Fibroblast of peridontal ligament (primary cell): Measurements from ENCODE around the gene USHBP1.
"Not testable (repeated sequence)": the region's sequence is repeated elsewhere in the genome, so short reads cannot be mapped to it uniquely, and the experiment has no call there.

Experiments used
- DNase-seq: peaks from one replicate; pipeline ENCODE4 v3.0.0-alpha.2; 2010; ENCODE audit errors: extremely low read depth

Gene USHBP1

DNA sequence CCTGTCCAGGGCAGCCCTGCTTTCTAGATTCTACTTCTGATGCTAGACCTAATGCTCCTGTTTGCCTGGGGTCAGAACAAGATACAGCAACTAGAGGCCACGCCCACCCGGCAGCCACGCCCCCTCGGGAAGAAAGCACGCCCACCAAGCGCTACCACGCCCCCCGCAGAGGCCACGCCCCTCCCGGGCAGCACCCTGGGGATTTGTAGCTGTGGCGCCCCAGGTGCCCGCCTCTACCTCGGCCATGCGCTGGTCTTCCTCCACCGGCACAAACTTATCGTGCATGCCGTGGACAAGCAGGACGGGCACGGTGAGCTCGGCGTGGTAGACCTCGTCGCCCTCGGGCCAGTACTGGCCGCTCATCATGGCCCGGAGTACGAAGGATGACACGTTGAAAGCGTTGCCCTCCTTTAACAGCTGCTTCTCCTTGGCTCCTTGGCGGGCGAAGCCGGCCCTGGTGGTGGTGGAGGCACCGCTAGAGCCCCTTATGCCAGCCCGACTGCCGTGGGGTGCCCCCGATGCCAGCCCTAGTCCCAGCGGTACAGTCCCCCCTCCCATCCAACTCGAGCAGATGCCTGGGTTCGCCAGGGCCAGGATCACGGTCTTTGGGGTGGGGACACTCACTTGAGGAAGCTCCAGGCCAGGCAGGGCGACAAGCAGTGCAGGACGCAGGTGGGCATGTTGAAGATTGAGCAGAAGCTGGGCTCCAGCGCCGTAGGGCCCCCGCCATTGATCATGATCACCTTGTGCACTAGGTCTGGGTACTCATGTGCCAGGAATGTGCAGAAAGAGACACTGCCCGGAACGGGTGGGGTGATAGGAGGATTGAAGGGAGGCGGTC is 29.7 kb upstream of the USHBP1 start:
- no peak for DNase-seq

- DNase-seq, result no peak
These were observed 29.1 kb upstream of the USHBP1 start for GRCh38 chr19:17293605-17294004.

- DNase-seq, result peak; percentile 81
These were observed 27.9 kb upstream of the USHBP1 start for GRCh38 chr19:17292301-17293074.

DNA sequence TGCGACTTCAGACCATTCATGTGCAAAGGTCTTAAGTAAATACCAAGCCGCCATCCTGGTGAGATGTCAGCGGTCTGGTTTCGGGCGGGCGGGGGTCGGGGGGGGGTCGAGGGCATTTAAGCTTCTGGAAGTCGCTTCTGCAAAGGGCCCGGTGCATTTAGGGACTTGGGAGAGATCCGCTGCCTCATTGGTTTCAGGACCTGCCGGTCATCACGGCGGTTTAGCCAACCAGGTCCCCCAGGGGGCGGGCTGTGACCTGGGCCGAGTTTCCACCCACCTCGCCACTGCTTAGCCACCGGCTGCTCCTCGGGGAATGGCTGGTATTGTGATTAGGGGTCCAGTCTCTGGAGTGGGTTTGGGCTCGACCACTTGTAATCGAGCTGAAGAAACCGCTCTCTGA is 24.9 kb upstream of the USHBP1 start:
- DNase-seq, result peak; percentile 86

GRCh38 chr19:17286752-17287151 is 22.2 kb upstream of the USHBP1 start:
- no peak for DNase-seq

- DNase-seq, result no peak
These were observed 21.7 kb upstream of the USHBP1 start for GRCh38 chr19:17286263-17286662.

- no peak for DNase-seq
These were observed 21.0 kb upstream of the USHBP1 start for GRCh38 chr19:17285415-17286135.

GRCh38 chr19:17283504-17283996 is 19.0 kb upstream of the USHBP1 start:
- DNase-seq, result no peak

GRCh38 chr19:17282488-17283125 is 18.1 kb upstream of the USHBP1 start:
- DNase-seq, result peak; percentile 59

DNA sequence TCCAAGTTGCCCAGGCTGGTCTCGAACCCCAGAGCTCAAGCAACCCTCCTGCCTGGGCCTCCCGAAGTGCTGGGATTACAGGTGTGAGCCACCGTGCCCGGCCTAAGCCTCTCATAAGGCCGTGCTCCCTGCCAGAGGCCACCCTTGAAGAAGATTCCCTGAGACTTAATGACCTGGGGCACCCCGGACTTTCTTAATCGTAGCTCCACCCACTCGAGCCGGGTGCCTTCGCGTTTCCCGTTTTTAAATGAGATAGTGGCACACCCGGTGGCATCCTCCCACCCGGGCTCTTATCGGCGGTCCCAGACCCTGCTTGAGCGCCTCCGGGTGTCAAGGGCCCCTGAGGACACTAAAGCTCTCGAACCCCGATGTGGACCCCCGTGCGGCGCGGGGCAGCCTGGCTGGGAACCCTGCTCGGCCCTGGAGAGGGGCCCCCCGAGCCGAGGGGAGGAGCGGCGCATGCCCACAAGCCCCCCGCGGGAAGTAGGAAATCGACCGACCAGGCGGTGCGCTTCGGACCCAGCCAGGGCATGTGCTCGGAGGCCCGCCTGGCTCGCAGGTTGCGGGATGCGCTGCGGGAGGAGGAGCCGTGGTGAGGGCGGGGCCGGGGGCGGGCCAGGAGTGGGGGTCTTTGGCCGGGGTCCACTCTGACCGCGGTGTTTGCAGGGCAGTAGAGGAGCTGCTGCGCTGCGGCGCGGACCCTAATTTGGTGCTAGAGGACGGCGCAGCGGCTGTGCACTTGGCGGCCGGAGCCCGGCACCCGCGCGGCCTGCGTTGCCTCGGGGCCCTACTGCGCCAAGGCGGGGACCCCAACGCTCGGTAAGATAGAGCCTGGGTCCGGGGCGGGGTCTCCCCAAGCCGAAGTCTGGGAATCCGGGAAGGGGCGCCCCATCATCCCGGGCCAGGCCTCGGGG is 17.1 kb upstream of the USHBP1 start, which contains the start of gene ANKLE1:
TSS of gene ANKLE1 (plus strand) at position 511 of the 914 bp plus-strand sequence. CDS start at position 531, 20 bp downstream.
- DNase-seq, result no peak

DNA sequence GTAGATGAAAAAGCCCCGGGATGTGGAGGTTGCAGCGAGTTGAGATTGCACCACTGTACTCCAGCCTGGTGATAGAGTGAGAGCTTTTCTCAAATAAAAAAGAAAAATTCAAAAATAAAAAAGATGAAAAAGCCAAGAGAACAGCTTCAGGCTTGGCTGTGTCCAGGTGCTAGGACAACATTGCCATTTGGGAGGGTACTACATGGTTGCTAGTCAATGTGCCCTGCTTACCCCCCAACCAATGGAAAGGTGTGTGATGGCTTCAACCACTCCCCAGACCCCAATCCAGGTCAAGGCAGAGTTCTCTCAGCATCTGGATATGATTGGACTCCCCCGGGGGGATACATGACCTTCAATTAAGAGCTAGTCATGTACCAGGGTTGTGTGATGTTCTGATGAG is 14.9 kb upstream of the USHBP1 start:
- DNase-seq, result no peak

DNA sequence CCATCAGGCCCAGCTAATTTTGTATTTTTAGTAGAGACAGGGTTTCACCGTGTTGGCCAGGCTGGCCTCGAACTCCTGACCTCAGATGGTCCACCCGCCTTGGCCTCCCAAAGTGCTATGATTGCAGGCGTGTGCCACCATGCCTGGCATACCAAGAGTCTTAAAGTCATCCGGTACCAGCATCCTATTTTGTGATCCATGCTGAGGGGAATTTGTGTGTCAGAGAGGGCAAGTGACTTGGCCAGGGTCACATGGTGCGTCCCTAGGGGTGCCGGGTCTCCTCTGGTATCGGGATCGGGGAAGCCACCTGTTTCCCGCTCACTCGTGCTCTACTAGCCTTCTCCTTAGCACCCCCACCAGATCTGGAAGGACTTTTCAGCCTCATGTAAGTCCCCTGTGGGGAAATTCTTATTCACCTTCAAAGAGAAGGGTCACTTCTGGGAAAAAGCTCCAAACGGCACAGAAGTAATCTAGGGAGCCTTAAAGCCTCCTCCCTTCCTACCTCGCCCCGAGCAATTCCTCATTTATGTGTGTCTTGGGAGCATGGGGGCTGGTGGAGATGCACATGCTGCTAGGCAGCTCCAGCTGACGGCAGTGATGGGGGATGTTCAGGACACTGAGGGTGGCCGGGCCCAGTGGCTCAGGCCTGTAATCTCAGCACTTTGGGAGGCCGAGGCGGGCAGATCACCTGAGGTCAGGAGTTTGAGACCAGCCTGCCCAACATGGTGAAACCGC is 11.1 kb upstream of the USHBP1 start:
- no peak for DNase-seq

DNA sequence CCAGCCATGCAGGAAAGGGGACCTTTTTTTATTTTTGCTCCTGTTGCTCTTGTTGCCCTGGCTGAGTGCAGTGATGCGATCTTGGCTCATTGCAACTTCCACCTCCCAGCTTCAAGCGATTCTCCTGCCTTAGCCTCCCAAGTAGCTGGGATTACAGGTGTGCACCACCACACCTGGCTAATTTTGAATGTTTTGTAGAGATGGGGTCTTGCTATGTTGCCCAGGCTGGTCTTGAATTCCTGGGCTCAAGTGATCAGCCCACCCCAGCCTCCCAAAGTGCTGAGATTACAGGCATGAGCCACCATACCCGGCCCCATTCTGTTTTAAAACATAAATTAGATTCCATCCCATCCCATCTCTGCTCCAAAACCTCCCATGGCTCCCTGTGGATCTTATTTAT is 10.3 kb upstream of the USHBP1 start:
- not testable (repeated sequence) for DNase-seq

DNA sequence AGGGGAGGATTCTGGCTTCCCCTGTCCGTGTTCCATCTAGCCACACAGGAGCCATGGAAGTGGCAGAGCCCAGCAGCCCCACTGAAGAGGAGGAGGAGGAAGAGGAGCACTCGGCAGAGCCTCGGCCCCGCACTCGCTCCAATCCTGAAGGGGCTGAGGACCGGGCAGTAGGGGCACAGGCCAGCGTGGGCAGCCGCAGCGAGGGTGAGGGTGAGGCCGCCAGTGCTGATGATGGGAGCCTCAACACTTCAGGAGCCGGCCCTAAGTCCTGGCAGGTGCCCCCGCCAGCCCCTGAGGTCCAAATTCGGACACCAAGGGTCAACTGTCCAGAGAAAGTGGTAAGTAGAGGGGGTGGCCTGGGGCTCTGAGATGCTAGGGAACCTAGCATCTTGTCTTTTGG is 4.2 kb upstream of the USHBP1 start:
- no peak for DNase-seq

DNA sequence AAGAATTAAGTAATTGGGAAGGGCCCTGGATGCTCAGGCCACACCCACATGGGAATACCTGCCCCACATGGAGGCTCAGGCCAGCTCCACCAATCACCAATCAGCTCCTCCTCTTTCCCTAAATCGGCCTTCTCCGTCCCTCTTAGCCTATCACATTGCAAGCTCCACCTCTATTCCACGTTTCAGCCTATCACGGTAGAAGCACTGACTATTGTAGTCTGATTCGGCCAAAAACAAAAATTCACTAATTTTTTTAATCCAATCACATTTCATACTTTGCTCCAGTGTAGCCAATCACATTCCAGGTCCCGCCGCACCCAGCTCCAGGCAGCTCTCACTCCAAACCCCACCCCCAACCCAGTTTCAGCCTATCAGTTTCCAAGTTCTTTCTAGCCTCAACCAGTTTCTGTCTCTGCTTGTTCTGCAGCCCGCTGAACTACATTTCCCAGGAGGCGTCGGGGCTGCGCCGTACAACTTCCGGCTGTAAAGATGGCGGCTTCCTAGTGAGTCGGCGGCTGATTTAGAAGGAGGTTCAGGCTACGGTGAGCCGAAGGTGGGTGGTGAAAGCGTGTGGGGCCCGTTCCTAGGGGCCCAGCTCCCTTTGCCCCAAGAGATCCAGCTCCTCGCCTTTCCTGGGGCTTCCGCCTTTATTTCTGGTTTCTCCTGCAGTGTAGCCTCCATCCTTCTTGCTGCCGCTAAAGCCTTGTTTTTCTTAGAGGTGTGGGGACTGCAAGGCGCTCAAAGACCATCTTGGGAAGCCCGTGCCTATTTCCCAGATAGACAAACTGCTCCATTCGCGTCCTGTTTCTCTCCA is 2.6 kb upstream of the USHBP1 start, which contains the start of gene BABAM1:
TSS of gene BABAM1 (plus strand) at position 469 of the 814 bp plus-strand sequence. CDS start 1,364 bp downstream, outside the sequence.
- peak; percentile 100 for DNase-seq

GRCh38 chr19:17266589-17266974 is 2.0 kb upstream of the USHBP1 start:
- DNase-seq, result no peak

DNA sequence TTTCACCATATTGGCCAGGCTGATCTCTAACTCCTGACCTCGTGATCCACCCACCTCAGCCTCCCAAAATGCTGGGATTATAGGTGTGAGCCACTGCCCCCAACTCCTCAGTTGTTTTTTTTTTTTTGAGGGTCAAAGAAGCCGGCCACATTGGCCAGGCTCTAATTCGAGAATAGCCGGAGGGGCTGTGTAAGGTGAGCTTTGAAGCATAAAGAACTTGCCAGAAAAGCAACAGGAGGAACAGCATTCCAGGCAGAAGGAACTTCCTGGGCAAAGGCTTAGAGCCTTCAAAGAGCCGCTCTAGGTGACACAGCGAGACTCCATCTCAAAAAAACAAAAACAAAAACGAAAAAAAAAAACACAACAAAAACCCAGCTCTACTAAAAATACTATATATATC is 1.5 kb upstream of the USHBP1 start:
- no peak for DNase-seq

DNA sequence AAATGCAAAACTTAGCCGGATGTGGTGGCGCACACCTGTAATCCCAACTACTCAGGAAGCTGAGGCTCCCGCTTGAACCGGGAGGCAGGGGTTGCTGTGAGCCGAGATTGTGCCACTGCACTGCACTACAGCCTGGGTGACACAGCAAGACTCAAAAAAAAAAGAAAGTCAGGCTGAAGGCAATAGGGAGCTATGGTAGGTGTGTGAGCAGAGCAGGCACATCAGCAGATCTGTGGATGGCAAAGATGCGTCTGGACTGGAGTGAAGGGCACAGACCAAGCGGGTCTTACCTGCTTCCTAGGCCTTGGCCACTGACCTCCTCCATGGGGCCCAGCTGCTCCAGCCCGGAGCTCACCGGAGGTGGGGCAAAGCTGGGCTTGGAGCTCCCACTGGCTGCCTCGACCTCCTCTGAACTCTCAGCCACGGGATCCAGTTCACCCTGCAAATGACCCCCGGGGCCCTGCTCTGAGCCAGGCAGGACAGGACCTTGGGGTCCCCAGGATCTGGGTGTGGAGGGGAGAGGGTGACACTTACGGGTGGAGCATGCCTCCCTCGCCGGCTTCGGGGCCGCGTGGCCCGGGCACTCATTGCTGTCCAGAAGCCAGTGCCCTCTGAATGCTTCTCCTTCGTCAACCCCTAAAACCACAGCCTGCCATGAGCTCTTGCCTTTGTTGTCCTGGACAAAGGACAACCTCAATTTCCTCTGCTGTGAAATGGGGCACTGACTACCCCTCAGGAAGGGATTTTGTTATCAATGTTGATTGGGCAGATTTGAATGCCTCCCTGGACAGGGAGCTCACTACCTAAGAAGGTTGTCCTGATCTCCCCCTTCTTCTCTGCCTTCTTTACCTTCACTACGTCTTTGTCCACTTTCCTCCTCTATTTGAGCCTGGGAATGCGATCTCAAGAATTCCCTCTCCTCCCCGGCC is 569 bp downstream of the USHBP1 start:
- no peak for DNase-seq
